Left lobe of liver (tissue), 2 donors: Measurements from ENCODE around the gene SHISA5. TPM values are rescaled to one million over a fixed set of nuclear protein-coding genes. Genes with fewer than 3 reads are reported as not detected.
A peak's percentile ranks its signal among the peaks of the same experiment; 100 is the strongest.

Source experiments
- ATAC-seq: fragments of 200-7000 bp; cut with Tn5 transposase; one replicate; pipeline ENCODE4 v1.9.1; 2020; ENCODE audit warnings: mild to moderate bottlenecking, moderate library complexity
- DNase-seq: peaks from one replicate; pipeline ENCODE4 v3.0.0-alpha.2; 2020; ENCODE audit warnings: low spot score
- total RNA-seq: library from RNA; stranded (reverse); gene quantifications from one replicate; pipeline ENCODE4 v1.2.1, GENCODE V29; 2021
- donor health status: DM: no; HTN: no; CAD: no; lungs with moderate emphysema.
- donor health status: DM: no; HTN: yes; CAD: no.

The SHISA5 gene
- total RNA-seq, 1 donor from 2014 or later = 97.9 TPM

DNA sequence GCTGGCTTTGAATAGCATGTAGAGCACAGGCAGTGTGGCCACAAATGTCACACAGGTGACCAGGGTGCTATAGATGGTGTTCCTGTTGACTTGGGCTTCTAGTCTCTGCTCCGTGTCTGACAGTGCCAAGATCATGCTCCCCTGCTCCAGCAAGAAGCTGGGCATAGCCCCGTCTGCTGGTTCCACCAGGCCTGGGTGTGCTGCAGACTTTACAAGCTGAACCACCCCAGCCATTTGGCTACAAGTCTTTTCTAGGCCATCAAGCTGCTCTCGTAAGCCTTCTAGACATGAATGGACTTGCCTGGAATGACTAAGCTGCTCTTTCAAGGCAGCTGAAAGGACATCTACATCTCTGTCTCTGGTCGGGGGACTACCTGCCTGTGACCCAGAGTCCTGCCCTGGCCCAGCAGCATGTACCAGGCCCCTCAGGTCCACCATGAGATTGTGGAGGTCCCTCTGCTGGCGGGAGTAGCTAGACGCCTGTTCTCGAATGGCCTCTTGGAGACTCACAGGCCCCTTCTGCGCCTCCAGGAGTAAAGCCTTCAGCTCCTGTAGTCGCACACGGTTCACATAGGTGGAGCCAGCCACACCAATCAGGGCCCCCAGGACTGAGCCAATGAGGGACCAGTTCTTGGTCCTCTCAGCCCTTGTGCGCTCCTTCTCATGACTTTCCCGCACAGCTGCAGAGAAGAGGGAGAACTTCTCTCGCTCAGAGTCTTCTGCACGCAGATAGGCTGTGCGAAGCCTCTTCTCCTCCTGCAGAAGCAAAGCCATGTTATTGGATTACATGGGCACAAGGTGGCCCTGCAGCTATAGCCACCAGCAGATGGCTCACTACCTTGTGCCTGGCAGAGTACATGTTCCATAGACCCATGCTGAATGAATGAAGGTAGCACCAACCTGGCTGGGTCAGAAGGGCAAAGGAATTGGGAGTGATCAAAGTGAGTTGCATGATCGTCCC, 71.3 kb downstream of the SHISA5 start:
- no peak for ATAC-seq
- DNase-seq = no peak

DNA sequence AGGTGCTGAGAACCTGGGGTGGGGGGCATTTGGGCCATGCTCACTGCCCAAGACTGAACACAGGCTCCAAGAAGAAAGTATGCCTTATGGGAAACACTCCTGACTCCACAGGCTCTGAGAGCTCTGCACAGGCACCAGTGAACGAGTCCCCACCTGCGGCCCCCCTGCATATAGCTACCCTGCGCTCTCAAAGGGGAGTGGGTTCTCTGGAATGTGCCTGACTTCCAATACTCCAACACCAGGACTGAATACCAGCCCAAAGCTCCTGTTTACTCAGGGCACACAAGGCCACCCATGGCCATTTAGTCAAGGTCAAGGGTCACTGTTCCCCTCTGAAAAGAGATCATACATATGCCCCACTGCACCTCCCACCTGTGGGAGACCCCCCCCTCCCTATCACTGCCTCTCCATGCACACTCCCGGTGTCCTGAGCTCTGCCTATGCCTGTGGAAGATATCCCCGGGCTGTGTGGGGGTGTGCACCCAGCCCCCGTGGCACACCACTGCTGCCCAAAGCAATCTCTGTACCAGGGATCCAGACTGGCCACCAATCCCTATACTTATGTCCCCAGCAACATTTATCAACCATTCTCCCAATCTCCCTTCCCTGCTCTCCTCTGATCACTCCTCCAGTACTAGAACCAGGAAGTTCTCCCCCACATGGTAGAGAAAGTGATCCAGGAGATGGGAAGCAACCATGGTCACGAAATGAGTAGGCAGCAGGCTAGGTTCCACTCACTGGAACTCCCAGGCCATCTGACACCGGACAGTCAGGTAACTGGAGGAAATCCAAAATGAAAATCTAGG, 72.5 kb downstream of the SHISA5 start:
- ATAC-seq = no peak

DNA sequence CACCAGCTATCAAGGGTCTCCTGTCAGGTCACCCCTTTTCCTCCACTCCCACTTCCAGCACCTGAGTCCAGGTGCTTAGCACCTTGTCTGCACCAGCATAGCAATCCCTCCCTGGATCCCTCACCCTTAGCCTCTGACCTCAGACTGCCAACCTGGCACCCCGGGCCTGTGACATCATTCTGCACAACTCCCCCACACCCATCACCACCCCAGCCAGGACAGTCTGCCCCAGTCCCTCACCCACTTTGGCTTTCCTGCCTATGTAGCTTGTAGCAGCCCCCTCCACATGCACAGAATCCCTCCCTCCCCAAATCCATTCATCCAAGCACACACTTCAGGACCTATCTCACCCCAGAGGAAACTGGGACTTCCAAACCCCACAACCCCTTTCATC, 73.3 kb downstream of the SHISA5 start:
- peak; percentile 52 for DNase-seq
- ATAC-seq = no peak

More for the DNA sequence above, 72.5 kb downstream of the SHISA5 start:
- DNase-seq = peak; percentile 44

DNA sequence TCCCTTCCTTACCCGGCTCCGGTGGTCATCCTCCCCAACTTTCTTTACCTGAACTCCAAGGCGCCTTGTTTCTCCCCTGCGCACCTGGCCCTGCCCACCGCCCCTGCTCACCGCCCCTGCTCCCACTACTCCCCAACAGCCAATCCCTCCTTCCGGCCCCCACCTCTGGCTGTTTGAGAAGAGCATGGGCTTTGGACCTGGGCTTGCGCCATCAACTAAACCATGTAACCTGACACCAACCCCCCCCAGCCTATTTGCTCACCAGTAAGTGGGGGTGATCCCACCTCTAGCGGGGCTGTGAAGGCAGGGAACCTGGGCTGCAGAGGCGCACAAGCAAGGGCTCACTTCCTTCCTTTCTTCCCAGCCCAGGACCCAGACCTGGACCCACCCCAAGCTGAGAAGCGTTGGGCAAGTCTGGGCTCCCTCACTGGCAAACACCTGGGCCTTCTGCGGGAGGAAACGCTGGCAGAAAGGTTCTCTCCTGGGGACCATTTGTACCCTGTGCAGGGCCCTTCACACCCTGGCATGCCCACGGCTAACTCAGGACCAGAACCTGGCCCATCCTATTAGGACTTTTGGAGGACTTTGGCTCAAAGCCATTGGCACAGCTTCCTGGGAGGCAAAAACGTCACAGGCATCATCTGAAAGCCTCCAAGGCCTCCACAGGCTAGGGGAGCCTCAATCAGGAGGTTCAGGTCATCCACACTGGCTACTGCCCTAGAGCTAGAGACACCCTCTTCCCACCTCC, 73.8 kb downstream of the SHISA5 start, which contains the start of gene PLXNB1:
Gene PLXNB1, minus strand, starts transcription at position 127 of the 748 bp plus-strand sequence. CDS start 5,475 bp downstream, outside the sequence.
- peak; percentile 71 for ATAC-seq
- peak; percentile 95 for DNase-seq

DNA sequence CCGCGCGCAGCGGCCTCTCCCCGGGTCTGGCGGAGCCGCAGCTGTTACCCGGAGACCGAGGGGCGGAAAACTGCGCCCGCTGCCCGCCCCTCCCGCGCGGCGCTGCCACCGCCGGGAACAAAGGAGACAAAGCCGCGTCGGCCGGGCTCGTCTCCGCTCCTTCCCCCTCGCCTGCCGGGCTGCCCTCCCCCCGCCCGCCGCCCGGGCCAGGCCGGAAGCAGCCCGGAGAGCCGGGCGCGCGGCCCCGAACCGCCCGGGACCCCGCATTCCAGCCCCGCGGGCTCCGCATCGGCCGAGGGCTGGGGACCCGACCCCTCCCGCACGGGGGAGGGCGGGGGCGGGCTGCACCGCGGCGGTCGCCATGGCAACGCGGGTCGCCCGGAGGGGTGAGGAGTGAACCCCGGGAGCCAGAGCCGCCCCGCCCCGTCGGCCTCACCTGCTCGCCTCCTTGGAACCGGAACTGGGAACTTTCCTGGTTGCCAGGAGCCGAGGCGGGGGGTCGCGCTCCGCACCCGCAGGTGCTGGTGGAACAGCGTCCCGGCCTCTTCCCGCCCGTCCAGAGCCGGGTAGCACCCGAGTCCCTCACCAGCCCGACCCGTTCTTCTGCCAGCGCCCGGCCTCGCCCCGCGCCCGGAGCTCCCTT, 74.5 kb downstream of the SHISA5 start:
- DNase-seq (peak; percentile 88), ATAC-seq (peak; percentile 62)

DNA sequence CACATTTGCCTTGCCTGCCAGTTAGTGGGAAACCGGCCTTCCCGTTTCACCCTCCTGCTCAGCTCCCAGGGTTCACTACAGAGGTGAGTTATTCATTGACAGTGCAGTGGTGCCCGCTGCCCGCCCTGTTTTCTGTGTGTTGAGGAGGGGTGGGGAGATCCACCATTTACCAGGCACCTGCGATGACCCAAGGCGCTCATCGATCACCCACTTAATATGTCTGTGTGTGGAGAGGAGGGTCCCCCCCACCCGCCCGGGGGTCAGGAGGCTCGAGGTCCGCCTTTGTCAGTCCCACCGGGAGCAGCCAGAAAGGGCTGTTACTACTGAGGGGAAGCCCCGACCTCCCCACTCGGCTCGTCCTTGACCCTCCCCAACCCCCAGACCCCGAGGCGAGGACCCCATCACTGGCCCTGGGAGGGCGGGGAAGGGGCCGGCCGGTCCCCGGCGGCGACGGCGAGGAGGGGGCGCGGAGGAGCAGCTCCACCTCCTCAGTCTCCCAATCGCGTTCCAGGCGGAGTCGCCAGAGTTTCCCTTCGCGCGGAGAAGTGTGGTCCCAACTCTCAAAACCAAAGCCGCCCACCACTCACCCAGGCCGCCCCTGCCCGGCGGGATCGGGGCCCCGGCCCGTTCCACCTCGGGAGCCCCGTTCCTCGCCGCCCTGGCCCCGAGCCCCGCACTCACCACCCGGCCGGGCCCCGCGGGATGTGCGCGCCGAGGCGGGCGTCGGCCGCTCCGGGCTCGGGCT, 75.2 kb downstream of the SHISA5 start:
- DNase-seq = peak; percentile 85
- peak; percentile 64 for ATAC-seq

DNA sequence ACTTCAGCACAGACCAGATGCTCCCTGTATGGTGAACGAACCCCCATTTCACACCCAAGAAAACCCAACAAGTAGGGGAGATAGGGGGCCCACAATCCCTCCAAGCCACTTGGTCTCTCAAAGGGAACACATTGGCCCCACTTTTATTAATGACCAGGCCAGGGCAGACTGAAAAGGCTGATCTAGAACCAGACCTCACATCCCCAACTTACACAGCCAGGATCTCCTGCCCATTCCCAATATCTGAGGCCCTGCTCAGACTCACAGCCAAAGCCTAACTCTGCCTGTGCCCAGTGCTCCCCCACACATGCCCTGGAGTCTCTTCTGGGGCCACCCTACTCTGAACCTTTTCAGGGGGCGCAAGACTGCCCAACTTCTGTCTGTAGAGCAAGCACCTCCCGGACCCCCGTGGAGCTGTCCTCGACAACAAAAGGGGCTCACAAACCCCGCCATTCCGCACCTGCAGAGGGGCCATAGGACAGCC, 75.8 kb downstream of the SHISA5 start:
- ATAC-seq (no peak), DNase-seq (no peak)

DNA sequence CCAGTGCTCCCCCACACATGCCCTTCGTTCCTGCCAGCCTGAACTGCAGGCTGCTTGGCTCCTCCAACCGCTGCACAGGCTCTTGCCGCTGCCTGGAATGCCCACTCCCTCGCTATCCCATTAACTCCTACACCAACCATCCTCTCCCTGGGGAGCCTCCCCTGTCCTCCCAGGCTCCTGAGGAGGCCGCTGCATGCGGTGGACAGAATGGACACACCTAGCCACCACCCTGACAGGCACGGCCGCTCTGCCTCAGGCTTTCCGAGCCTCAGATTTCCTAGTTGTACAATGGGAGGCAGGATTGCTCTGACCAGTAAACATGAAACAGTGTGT, 76.4 kb downstream of the SHISA5 start:
- ATAC-seq (no peak), DNase-seq (no peak)

DNA sequence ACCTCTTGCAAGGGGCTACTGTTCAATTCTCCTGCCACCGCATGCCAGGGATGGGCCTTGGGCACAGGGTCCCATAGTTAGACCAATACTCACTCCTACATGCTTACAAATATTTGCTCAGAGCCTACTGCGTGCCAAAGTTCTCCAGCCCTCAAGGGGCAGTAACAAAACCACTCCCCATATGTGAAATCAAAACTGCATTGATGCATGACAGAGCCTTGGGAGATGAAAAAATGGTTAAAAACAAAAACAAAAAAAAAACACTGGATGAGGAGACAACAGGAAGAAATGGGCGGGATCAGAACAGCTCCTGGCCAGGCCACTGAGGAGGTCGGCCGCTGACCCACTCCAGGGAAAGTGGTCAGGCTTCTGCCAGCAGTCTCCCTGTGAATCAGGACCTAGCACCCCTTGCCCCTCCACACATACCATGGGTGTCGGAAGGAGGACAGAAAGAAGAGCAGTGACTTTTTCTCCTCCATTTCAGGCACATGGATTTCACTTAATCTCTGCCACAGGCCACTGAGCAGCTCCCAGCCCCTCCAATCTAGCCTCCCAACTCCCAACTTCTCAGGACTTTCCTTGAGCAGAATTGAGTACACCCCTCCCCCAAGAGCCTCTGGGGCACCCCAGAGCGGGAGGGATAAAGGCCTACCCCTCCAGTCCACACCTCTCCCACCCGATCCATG, 76.9 kb downstream of the SHISA5 start:
- DNase-seq (no peak), ATAC-seq (no peak)

DNA sequence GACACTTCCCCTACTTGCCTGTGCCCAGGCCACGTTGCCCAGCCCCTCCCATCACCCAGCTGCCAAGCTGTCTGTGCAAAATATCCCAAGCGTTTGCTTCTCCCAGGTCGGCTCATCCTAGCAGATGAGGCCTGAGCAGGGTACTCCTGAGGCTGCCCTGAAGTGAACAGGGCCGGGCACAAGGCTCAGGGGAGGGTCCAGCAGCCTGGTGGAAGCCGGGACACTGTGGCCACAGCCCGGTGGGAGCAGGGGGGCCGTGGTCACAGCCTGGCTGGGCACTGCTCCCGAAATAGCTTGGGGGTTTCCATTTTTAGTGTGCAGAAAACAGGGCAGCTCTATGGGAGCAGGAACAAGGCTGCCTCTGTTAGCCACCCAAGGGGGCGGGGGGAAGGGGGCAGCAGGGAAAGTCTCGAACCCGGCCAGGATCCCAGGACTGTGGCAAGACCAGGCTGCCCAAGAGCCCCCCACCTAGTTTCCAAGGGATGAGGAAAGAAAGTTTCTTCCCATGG, 77.5 kb downstream of the SHISA5 start:
- ATAC-seq (no peak), DNase-seq (no peak)

DNA sequence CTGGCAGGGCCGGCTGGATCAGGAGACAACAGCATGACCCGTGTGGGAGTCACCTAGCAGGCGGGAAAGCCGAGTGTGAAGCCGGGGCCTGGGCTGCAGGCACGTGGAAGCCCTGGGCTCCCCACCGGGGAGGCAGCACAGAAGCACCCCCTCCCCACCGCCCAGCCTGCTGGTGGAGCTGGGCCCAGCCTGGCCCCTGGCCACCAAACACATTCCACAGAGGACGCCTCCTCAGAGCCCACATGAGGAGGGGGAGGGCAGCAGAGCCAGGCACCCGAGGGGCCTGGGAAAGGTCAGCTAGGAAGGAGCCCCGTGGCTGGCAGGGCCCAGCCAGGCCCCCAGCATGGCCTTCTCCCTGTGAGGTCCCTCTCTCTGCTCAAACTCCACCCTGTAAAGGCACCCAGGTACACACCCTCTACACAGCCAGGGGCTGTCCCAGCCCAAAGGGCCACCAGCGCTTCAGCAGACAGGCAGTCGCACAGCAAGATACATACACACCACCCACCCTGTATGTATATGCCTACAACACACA, 78.6 kb downstream of the SHISA5 start:
- DNase-seq = no peak
- ATAC-seq = no peak

DNA sequence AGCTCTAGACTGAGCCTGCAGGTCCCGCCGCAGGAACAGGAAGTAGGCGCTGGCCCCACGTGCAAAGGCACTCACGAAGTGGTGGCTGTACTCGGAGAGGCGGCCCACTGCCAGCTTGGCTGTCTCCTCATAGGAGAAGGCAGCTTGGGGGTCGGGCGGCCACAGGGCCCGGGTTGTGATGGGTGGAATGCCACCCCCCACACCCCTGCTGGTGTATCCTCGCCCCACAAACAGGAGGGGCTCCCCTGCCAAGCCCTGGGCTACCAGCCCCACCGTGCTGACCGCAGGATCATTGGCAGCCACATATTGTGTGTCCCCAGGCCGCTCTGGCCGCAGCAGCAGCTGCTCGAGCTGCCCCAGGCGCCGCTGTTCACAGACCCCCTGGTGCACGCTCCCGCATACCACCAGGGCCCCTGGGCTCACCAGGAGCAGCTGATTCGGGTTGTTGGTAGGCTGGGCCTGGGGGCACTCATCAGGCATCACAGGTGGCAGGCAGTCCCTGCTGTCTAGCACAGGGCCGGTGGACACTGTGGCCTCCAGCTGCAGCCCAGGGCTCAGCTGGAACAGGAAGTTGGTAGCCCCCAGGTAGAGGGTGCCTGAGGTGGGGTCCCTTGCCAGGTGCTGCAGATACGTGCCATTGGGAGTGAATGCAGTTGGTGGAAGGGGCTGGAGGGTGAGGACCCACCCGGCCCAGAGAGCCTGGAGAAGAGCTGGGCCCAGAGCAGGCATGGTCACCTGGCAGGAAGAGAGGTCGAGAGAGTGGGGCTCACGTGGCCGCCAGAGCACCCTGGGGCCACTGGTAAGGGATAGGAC, 79.9 kb downstream of the SHISA5 start:
- DNase-seq (no peak), ATAC-seq (no peak)

DNA sequence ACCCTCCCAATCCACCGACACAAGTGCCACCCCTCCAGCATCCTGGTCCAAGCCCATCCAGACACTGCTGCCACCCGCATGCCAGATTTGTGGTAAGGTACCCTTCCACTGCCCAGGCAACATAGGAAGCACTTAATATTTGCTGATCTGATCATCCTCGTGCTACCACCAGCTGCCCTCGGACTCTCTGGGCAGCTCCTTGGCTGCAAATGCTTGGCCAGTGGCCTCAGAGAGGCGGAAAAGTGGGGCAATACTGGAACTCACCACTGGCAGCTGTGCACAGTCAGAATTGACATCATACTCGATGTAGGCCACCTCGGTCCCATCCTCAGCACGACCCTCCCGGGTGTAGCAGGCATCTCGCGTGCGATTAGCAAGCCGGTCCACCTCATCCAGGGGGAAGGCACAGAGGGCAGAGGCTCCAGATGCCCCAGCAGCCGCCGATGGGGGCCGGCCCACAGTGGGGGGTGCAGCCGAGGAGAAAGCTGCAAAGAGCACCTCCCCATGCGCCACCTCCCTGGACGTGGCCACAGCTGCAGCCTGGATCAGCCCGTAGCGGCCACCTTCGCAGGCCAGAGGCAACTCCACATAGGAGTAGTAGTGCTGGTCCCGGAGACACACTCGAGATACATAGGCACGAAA, 80.6 kb downstream of the SHISA5 start:
- ATAC-seq = peak; percentile 13
- DNase-seq = no peak

DNA sequence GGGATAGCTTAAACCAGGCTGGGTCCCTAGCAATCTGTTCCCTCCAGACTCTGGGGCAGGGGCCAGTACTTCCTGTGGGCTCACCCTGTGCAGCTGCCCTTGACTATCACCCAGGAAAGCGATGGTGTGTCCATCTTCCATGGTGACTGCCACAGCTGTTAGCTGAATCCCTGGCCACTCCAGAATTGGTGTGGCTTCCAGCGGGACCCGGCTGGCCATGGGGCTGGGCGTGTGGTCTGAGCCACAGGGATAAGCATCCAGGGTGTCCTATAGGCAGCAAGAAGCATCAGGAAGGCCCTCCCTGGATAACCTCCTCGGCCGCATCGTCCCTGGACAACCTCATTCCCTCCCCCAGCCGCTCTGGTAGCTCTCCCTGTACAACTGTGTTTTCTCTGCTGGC, 81.3 kb downstream of the SHISA5 start:
- no peak for ATAC-seq
- no peak for DNase-seq

DNA sequence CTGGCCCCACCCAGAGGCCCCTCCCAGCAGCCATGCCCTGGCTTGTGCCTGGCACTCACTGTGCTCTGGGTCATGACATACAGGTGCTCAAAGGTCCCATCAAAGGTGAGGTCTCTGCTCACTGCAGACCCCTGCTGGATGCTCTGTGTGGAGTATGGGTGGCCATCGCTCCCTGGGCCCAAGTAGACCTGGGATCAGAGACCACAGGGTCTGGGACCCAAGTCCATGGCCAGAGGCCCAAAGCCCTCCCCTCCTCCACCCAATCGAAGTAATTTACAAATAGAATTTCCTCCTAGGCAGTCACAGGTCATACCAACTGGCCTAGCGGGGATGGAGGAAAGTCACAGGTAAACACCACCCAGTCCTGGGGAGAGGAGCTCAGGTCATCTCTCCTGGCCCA, 81.7 kb downstream of the SHISA5 start:
- DNase-seq (no peak), ATAC-seq (no peak)

DNA sequence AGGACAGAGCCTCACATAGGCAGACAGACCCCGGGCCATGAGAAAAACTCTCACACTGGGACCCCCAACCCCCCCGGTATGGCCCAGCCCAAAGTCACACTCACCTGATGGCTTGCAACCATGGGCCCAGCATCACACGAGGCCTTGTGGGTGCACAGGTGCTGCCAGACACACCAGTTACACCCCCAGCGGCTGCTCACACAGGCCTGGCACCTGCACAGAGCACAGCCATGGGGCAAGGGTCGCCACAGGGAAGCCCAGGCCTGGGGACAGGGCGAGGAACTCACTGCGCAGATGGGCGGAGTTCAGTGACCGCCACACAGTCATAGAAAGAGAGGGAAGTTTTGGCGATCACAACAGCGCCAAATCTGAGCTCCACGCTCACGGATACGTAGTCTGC, 83.4 kb downstream of the SHISA5 start:
- no peak for DNase-seq
- peak; percentile 12 for ATAC-seq

DNA sequence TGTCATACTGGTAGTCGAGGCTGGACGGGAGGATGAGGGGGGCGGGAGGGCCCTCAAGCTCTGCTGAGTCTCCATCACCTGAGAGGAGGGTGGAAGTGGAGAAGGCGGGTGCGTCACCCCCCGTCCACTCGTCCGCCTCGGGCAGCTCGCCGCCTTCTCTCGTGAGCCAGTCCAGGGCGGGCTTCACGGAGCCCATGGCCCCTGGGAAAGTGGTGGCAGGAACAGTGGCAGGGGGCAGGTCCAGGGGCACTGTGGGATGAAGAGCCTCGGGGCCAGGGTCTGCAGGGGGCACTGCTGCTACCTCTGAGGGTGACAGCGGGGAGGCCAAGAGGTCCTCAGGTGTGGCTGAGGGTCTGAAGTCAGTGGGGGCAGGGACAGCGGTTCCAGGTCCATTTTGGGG, 84.4 kb downstream of the SHISA5 start:
- DNase-seq = no peak
- ATAC-seq = no peak
